Activated CD4-positive, alpha-beta T cell treated with anti-CD3 and anti-CD28 coated beads, Interleukin-2, Interleukin-6, amounts not matched to agents 100 ng/mL and 50 ng/mL, durations not matched to agents 16 hours and 8 hours (primary cell): ENCODE measurements around the gene L2HGDH.

Experiments used
- DNase-seq: peaks from one replicate; pipeline ENCODE4 v3.0.0-alpha.2; 2020

Gene L2HGDH

GRCh38 chr14:50285861-50286260 is 26.2 kb downstream of the L2HGDH start:
- DNase-seq: no peak

GRCh38 chr14:50272498-50272897 is 39.5 kb downstream of the L2HGDH start:
- no peak for DNase-seq

GRCh38 chr14:50270932-50271331 is 41.1 kb downstream of the L2HGDH start:
- DNase-seq: no peak

- DNase-seq: no peak
Observed at GRCh38 chr14:50265029-50265428, 47.0 kb downstream of the L2HGDH start.

GRCh38 chr14:50263321-50263720 is 48.7 kb downstream of the L2HGDH start:
- DNase-seq: no peak

GRCh38 chr14:50262865-50263264 is 49.2 kb downstream of the L2HGDH start:
- no peak for DNase-seq

GRCh38 chr14:50260511-50260910 is 51.5 kb downstream of the L2HGDH start:
- peak; percentile 49 for DNase-seq

- no peak for DNase-seq
Observed at GRCh38 chr14:50260072-50260471, 52.0 kb downstream of the L2HGDH start.

GRCh38 chr14:50257732-50258131 is 54.3 kb downstream of the L2HGDH start:
- DNase-seq: no peak

GRCh38 chr14:50254248-50254647 is 57.8 kb downstream of the L2HGDH start:
- DNase-seq: no peak

GRCh38 chr14:50249136-50249775 is 62.8 kb downstream of the L2HGDH start:
- DNase-seq: no peak

GRCh38 chr14:50247245-50247644 is 64.8 kb downstream of the L2HGDH start:
- no peak for DNase-seq

GRCh38 chr14:50242566-50243310 is 69.3 kb downstream of the L2HGDH start:
- DNase-seq: no peak

GRCh38 chr14:50242096-50242495 is 69.9 kb downstream of the L2HGDH start:
- DNase-seq: no peak

- DNase-seq: no peak
Observed at GRCh38 chr14:50237427-50237826, 74.6 kb downstream of the L2HGDH start.

- peak; percentile 76 for DNase-seq
Observed at GRCh38 chr14:50233951-50234250, 78.1 kb downstream of the L2HGDH start.

- no peak for DNase-seq
Observed at GRCh38 chr14:50233166-50233950, 78.7 kb downstream of the L2HGDH start.

GRCh38 chr14:50232276-50232642 is 79.8 kb downstream of the L2HGDH start:
- DNase-seq: no peak

GRCh38 chr14:50231475-50232275 is 80.4 kb downstream of the L2HGDH start, which contains the start of gene SOS2:
TSS of gene SOS2 (minus strand) at chr14:50231578. CDS start at chr14:50231283, 295 bp downstream.
- peak; percentile 80 for DNase-seq

- peak; percentile 68 for DNase-seq
Observed at GRCh38 chr14:50230701-50231474, 81.1 kb downstream of the L2HGDH start.

- no peak for DNase-seq
Observed at GRCh38 chr14:50230401-50230700, 81.7 kb downstream of the L2HGDH start.

GRCh38 chr14:50229681-50230080 is 82.3 kb downstream of the L2HGDH start:
- DNase-seq: no peak

- no peak for DNase-seq
Observed at GRCh38 chr14:50228313-50228712, 83.7 kb downstream of the L2HGDH start.
